ENCODE measurements around the gene LRRC23. TPM values are rescaled to one million over a fixed set of nuclear protein-coding genes. Genes with fewer than 3 reads are reported as not detected.

Gene LRRC23
- polyA plus RNA-seq, 1 of the 3 experiments (the other 2 are of a cell fraction) = 11.9 TPM

GRCh38 chr12:6945613-6946012 lies 41.0 kb downstream of the LRRC23 start:
- WGBS (ENCODE audit: low lambda C conversion rate) = 80% methylated on average over 4 of the region's 11 CpGs
- no peak for TF ChIP-seq JUND (IDR thresholded peaks at IDR 0.05)
- TF ChIP-seq RCOR1 (IDR thresholded peaks at IDR 0.05; ENCODE audit: low read length) = no peak
- TF ChIP-seq SMC3 (IDR thresholded peaks at IDR 0.05; ENCODE audit: low read depth, low read length) = no peak
- TF ChIP-seq IRF3 (IDR thresholded peaks at IDR 0.05; ENCODE audit: low read depth, low read length) = no peak
- no peak for TF ChIP-seq FOSL2 (IDR thresholded peaks at IDR 0.05; ENCODE audit: borderline replicate concordance, low read depth)
- TF ChIP-seq NFIC (IDR thresholded peaks at IDR 0.05; ENCODE audit: borderline replicate concordance) = no peak
- TF ChIP-seq, protein P1, sequence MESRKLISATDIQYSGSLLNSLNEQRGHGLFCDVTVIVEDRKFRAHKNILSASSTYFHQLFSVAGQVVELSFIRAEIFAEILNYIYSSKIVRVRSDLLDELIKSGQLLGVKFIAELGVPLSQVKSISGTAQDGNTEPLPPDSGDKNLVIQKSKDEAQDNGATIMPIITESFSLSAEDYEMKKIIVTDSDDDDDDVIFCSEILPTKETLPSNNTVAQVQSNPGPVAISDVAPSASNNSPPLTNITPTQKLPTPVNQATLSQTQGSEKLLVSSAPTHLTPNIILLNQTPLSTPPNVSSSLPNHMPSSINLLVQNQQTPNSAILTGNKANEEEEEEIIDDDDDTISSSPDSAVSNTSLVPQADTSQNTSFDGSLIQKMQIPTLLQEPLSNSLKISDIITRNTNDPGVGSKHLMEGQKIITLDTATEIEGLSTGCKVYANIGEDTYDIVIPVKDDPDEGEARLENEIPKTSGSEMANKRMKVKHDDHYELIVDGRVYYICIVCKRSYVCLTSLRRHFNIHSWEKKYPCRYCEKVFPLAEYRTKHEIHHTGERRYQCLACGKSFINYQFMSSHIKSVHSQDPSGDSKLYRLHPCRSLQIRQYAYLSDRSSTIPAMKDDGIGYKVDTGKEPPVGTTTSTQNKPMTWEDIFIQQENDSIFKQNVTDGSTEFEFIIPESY (IDR thresholded peaks at IDR 0.05; ENCODE audit: borderline replicate concordance, low read depth) = no peak
- no peak for TF ChIP-seq GATA2 (CRISPR knock-in tag; IDR thresholded peaks at IDR 0.05)
- TF ChIP-seq, protein P2, sequence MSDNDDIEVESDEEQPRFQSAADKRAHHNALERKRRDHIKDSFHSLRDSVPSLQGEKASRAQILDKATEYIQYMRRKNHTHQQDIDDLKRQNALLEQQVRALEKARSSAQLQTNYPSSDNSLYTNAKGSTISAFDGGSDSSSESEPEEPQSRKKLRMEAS (IDR thresholded peaks at IDR 0.05; ENCODE audit: low read depth) = no peak
- Histone ChIP-seq H3K79me2 (ENCODE audit: insufficient read depth) (peaks cover 10% of the 10 kb centered on the region; the same call in 1 of the 2 replicates), H3F3A (replicated peaks; ENCODE audit: insufficient read depth) (peaks cover 42% of the 10 kb centered on the region), H3K27me3 (ENCODE audit: insufficient read depth) (no peaks in the 10 kb centered on the region), H3K9me2 (no peaks in the 10 kb centered on the region), H3K4me2 (peak overlapping the region; percentile 87; the same call in 1 of the 2 replicates), H4K20me1 (ENCODE audit: insufficient read depth) (no peaks in the 10 kb centered on the region), H3K27ac (ENCODE audit: low read depth in 2 of 2, low read length in 1 of 2) (no peak overlapping the region), H3K9me3 (no peaks in the 10 kb centered on the region), H3K36me3 (replicated peaks in 1 of 2; ENCODE audit: control insufficient read depth in 1 of 2, insufficient read depth in 2 of 2, low read length in 1 of 2) (peaks cover 11 to 15% of the 10 kb centered on the region in 2 experiments), H3K9ac (no peak overlapping the region), H3K4me3 (ENCODE audit: low read depth in 2 of 2, low read length in 1 of 2) (no peak overlapping the region), H3K4me1 (ENCODE audit: control insufficient read depth in 1 of 2, insufficient read depth in 2 of 2, low read depth in 1 of 2, low read length in 1 of 2) (peaks cover 6 to 13% of the 10 kb centered on the region in 2 experiments; a peak in 3 of 4 replicates), H2AFZ (ENCODE audit: low read depth) (no peak overlapping the region)
- ChIA-PET POLR2A (interaction anchor here (2.5 to 4.6 kb wide), 3 partner anchors 18 to 73 kb away, joined by 14 to 82 read pairs (median 62); partner anchors contain the start of genes ATN1 and SPSB2), CTCF (interaction anchor here (0.9 to 6.5 kb wide), 18 partner anchors 8 to 199 kb away, joined by 3 to 114 read pairs (median 8); partner anchors contain the start of genes C1R, C1RL and ENO2)
- DNase-seq = peak; percentile 15

GRCh38 chr12:6946033-6946919 lies 41.7 kb downstream of the LRRC23 start:
- 74% methylated on average over 8 of the region's 32 CpGs for WGBS (ENCODE audit: low lambda C conversion rate)
- Histone ChIP-seq H3K4me2 (peak overlapping the region; percentile 87; the same call in 1 of the 2 replicates), H3K4me3 (ENCODE audit: low read depth in 2 of 2, low read length in 1 of 2) (no peak overlapping the region), H2AFZ (ENCODE audit: low read depth) (no peak overlapping the region), H3K4me1 (ENCODE audit: control insufficient read depth in 1 of 2, insufficient read depth in 2 of 2, low read depth in 1 of 2, low read length in 1 of 2) (peaks cover 6 to 13% of the 10 kb centered on the region in 2 experiments; a peak in 3 of 4 replicates), H3K79me2 (ENCODE audit: insufficient read depth) (peaks cover 10% of the 10 kb centered on the region; the same call in 1 of the 2 replicates), H3K27me3 (ENCODE audit: insufficient read depth) (no peaks in the 10 kb centered on the region), H4K20me1 (ENCODE audit: insufficient read depth) (no peaks in the 10 kb centered on the region), H3K9ac (no peak overlapping the region), H3K36me3 (replicated peaks in 1 of 2; ENCODE audit: control insufficient read depth in 1 of 2, insufficient read depth in 2 of 2, low read length in 1 of 2) (peaks cover 7 to 9% of the 10 kb centered on the region in 2 experiments), H3K9me3 (no peaks in the 10 kb centered on the region), H3K9me2 (no peaks in the 10 kb centered on the region), H3K27ac (ENCODE audit: low read depth in 2 of 2, low read length in 1 of 2) (no peak overlapping the region), H3F3A (replicated peaks; ENCODE audit: insufficient read depth) (peaks cover 36% of the 10 kb centered on the region)
- DNase-seq = peak; percentile 33
- ChIA-PET POLR2A (interaction anchor here (4.5 to 4.6 kb wide), 2 partner anchors 17 to 19 kb away, joined by 62 to 82 read pairs; partner anchors contain the start of gene ATN1), CTCF (interaction anchor here (0.9 to 6.5 kb wide), 9 partner anchors 8 to 167 kb away, joined by 3 to 114 read pairs (median 10); partner anchors contain the start of genes C1R and C1RL)
- no peak for TF ChIP-seq TCF12 (IDR thresholded peaks at IDR 0.05)
- TF ChIP-seq, protein P2 (IDR thresholded peaks at IDR 0.05; ENCODE audit: low read depth) = no peak
- no peak for TF ChIP-seq JUND (IDR thresholded peaks at IDR 0.05)
- no peak for TF ChIP-seq REST (IDR thresholded peaks at IDR 0.05; ENCODE audit: low read depth, low read length)
- TF ChIP-seq SIN3A (IDR thresholded peaks at IDR 0.05; ENCODE audit: borderline replicate concordance, low read depth, low read length) = no peak; the same call in 1 of the 2 replicates
- no peak for TF ChIP-seq RXRA (IDR thresholded peaks at IDR 0.05; ENCODE audit: borderline replicate concordance, low read depth)
- TF ChIP-seq GATA2 (CRISPR knock-in tag; IDR thresholded peaks at IDR 0.05) = no peak
- no peak for TF ChIP-seq RCOR1 (IDR thresholded peaks at IDR 0.05; ENCODE audit: low read length)
- TF ChIP-seq RFX5 (IDR thresholded peaks at IDR 0.05; ENCODE audit: low read length) = no peak
- no peak for TF ChIP-seq NRF1 (IDR thresholded peaks at IDR 0.05; ENCODE audit: low read depth, low read length)
